Measurements from ENCODE around the gene SPG11. TPM values are rescaled to one million over a fixed set of nuclear protein-coding genes. Genes with fewer than 3 reads are reported as not detected.

The SPG11 gene
- total and polyA plus RNA-seq, 7 donors = 12.9 to 88.1 (median 56.7) TPM

GRCh38 chr15:44662478-44663409 lies 718 bp downstream of the SPG11 start:
- Histone ChIP-seq H3K4me3 (peak overlapping the region; percentile 86 to 100 (median 98)), H3K36me3 (peaks cover 0 to 25% (median 4%) of the 10 kb centered on the region in 4 donors), H3K27ac (peak overlapping the region; percentile 97 to 99 (median 99)), H3K27me3 (no peaks in the 10 kb centered on the region), H3K4me1 (peaks cover 0 to 26% (median 18%) of the 10 kb centered on the region in 4 donors), H3K9me3 (no peaks in the 10 kb centered on the region)
- 3 to 7% methylated on average over 34 of the region's 34 CpGs for WGBS, 2 donors
- intact Hi-C loops (cut with DNase I) = loop anchor here (1.0 to 2.0 kb wide), 5 partner anchors 49 to 374 kb away; partner anchors contain the start of genes B2M, GOLM2, PATL2 and SORD
- DNase-seq = peak; percentile 84
- TF ChIP-seq POLR2AphosphoS5 (IDR thresholded peaks at IDR 0.05) (no peak), CTCF (IDR thresholded peaks at IDR 0.05) (peak in 1 of 4 experiments; percentile 4), POLR2A (IDR thresholded peaks at IDR 0.05) (no peak), EP300 (IDR thresholded peaks at IDR 0.05) (no peak)

GRCh38 chr15:44661576-44661975 lies 1.9 kb downstream of the SPG11 start:
- no peaks in the 10 kb centered on the region for H3K9me3 ChIP-seq
- no peak for TF ChIP-seq POLR2AphosphoS5 (IDR thresholded peaks at IDR 0.05)
- TF ChIP-seq CTCF (IDR thresholded peaks at IDR 0.05) = no peak
- TF ChIP-seq EP300 (IDR thresholded peaks at IDR 0.05) = no peak
- TF ChIP-seq POLR2A (IDR thresholded peaks at IDR 0.05) = no peak
- intact Hi-C loops (cut with DNase I) = no loop called here
- peak overlapping the region in 2 of 4 donors; percentile 97 to 99 for H3K27ac ChIP-seq
- H3K27me3 ChIP-seq = no peaks in the 10 kb centered on the region
- DNase-seq = no peak
- peaks cover 0 to 37% (median 6%) of the 10 kb centered on the region in 4 donors for H3K36me3 ChIP-seq
- no peak overlapping the region for H3K4me3 ChIP-seq
- peaks cover 0 to 26% (median 18%) of the 10 kb centered on the region in 4 donors for H3K4me1 ChIP-seq

GRCh38 chr15:44659056-44659455 lies 4.4 kb downstream of the SPG11 start:
- DNase-seq = no peak
- Histone ChIP-seq H3K36me3 (peaks cover 0 to 62% (median 6%) of the 10 kb centered on the region in 4 donors), H3K27ac (no peak overlapping the region), H3K9me3 (no peaks in the 10 kb centered on the region), H3K27me3 (no peaks in the 10 kb centered on the region), H3K4me1 (peaks cover 0 to 24% (median 16%) of the 10 kb centered on the region in 4 donors), H3K4me3 (no peak overlapping the region)
- intact Hi-C loops (cut with DNase I) = no loop called here
- TF ChIP-seq EP300 (IDR thresholded peaks at IDR 0.05) (no peak), POLR2AphosphoS5 (IDR thresholded peaks at IDR 0.05) (no peak), POLR2A (IDR thresholded peaks at IDR 0.05) (no peak), CTCF (IDR thresholded peaks at IDR 0.05) (no peak)
- WGBS, 2 donors = 91 to 94% methylated on average over 3 of the region's 3 CpGs

GRCh38 chr15:44657378-44657777 lies 6.1 kb downstream of the SPG11 start:
- Histone ChIP-seq H3K9me3 (no peaks in the 10 kb centered on the region), H3K4me1 (peaks cover 0 to 16% (median 10%) of the 10 kb centered on the region in 4 donors), H3K36me3 (peaks cover 0 to 71% (median 8%) of the 10 kb centered on the region in 4 donors), H3K4me3 (no peak overlapping the region), H3K27ac (no peak overlapping the region), H3K27me3 (no peaks in the 10 kb centered on the region)
- TF ChIP-seq EP300 (IDR thresholded peaks at IDR 0.05) = no peak
- DNase-seq = no peak
- intact Hi-C loops (cut with DNase I) = no loop called here

GRCh38 chr15:44656913-44657312 lies 6.5 kb downstream of the SPG11 start:
- intact Hi-C loops (cut with DNase I) = no loop called here
- no peak for DNase-seq
- WGBS, 2 donors = 91 to 92% methylated on average over 3 of the region's 3 CpGs

More at GRCh38 chr15:44656913-44657312, 6.5 kb downstream of the SPG11 start:
- TF ChIP-seq POLR2AphosphoS5 (IDR thresholded peaks at IDR 0.05) = no peak
- TF ChIP-seq POLR2A (IDR thresholded peaks at IDR 0.05) = no peak
- no peak for TF ChIP-seq CTCF (IDR thresholded peaks at IDR 0.05)
- no peak for TF ChIP-seq EP300 (IDR thresholded peaks at IDR 0.05)
- Histone ChIP-seq H3K36me3 (peaks cover 0 to 75% (median 10%) of the 10 kb centered on the region in 4 donors), H3K9me3 (no peaks in the 10 kb centered on the region), H3K27ac (no peak overlapping the region), H3K27me3 (no peaks in the 10 kb centered on the region), H3K4me1 (peaks cover 0 to 11% (median 5%) of the 10 kb centered on the region in 4 donors), H3K4me3 (no peak overlapping the region)
